Stimulated activated CD8-positive, alpha-beta memory T cell treated with anti-CD3 and anti-CD28 coated beads, Interleukin-12 subunit alpha, Interleukin-12 subunit beta, amount 100 ng/mL, for 1 hour (primary cell): ENCODE data around the gene THY1.
"Not testable (repeated sequence)": the region's sequence is repeated elsewhere in the genome, so short reads cannot be mapped to it uniquely, and the experiment has no call there.

Experiments
- DNase-seq: peaks from one replicate; pipeline ENCODE4 v3.0.0-alpha.2; 2020; ENCODE audit warnings: low read depth

Gene THY1

GRCh38 chr11:119418759-119419158 is 4.2 kb downstream of the THY1 start:
- no peak for DNase-seq

- DNase-seq, result no peak
Measured at GRCh38 chr11:119417726-119418540, 5.0 kb downstream of the THY1 start.

GRCh38 chr11:119416606-119417580 is 6.1 kb downstream of the THY1 start:
- DNase-seq, result no peak

GRCh38 chr11:119415966-119416365 is 7.0 kb downstream of the THY1 start:
- DNase-seq, result no peak

- no peak for DNase-seq
Measured at GRCh38 chr11:119415517-119415916, 7.5 kb downstream of the THY1 start.

GRCh38 chr11:119414734-119415133 is 8.2 kb downstream of the THY1 start:
- no peak for DNase-seq

GRCh38 chr11:119414321-119414720 is 8.7 kb downstream of the THY1 start:
- DNase-seq, result no peak

- no peak for DNase-seq
Measured at GRCh38 chr11:119412072-119412471, 10.9 kb downstream of the THY1 start.

GRCh38 chr11:119410501-119410900 is 12.5 kb downstream of the THY1 start:
- no peak for DNase-seq

- DNase-seq, result no peak
Measured at GRCh38 chr11:119409731-119410130, 13.2 kb downstream of the THY1 start.

- DNase-seq, result no peak
Measured at GRCh38 chr11:119406005-119406404, 17.0 kb downstream of the THY1 start.

GRCh38 chr11:119405448-119405847 is 17.5 kb downstream of the THY1 start:
- DNase-seq, result not testable (repeated sequence)

- no peak for DNase-seq
Measured at GRCh38 chr11:119404872-119405271, 18.1 kb downstream of the THY1 start.

- no peak for DNase-seq
Measured at GRCh38 chr11:119403021-119403420, 20.0 kb downstream of the THY1 start.

GRCh38 chr11:119402470-119402869 is 20.5 kb downstream of the THY1 start:
- no peak for DNase-seq

GRCh38 chr11:119400860-119401259 is 22.1 kb downstream of the THY1 start:
- DNase-seq, result no peak

GRCh38 chr11:119397740-119398139 is 25.2 kb downstream of the THY1 start:
- DNase-seq, result no peak

GRCh38 chr11:119396835-119397234 is 26.1 kb downstream of the THY1 start:
- no peak for DNase-seq

GRCh38 chr11:119391275-119391674 is 31.7 kb downstream of the THY1 start:
- DNase-seq, result no peak

- DNase-seq, result no peak
Measured at GRCh38 chr11:119389611-119390254, 33.2 kb downstream of the THY1 start.

- DNase-seq, result no peak
Measured at GRCh38 chr11:119388103-119388502, 34.9 kb downstream of the THY1 start.

GRCh38 chr11:119384332-119384731 is 38.6 kb downstream of the THY1 start:
- DNase-seq, result no peak
